ENCODE data around the gene AKR1D1.

- TF ChIP-seq CTCF (IDR thresholded peaks at IDR 0.05; ENCODE audit: low read depth, low read length, poor library complexity, severe bottlenecking) (no peak), EZH2phosphoT487 (IDR thresholded peaks at IDR 0.05; ENCODE audit: borderline replicate concordance, low read length) (no peak)
Observed at GRCh38 chr7:138091032-138091431, 14.8 kb downstream of the AKR1D1 start.
